A673 (cell line): Measurements from ENCODE around the gene ZNF668. TPM values are rescaled to one million over a fixed set of nuclear protein-coding genes. Genes with fewer than 3 reads are reported as not detected.

Experiments used
- BruUV-seq: library from RNA; stranded (reverse); fragments of 400-500 nt; replicated peaks from 2 replicates; lab custom pipeline; 2021; lab: Mats Ljungman, UMichigan
- CTCF ChIA-PET: fragments of 300-600 bp; sonication (Branson Sonifier 250); formaldehyde crosslinking; loops from one replicate; lab custom pipeline; 2022; ENCODE audit warnings: antibody characterized with exemption; lab: Charles Lee
- POLR2A ChIA-PET: fragments of 300-600 bp; sonication (Branson Sonifier 250); formaldehyde crosslinking; loops from one replicate; lab custom pipeline; 2022; ENCODE audit warnings: antibody characterized with exemption; ENCODE audit not compliant: low non-redundant PET; lab: Charles Lee
- DNase-seq: peaks from one replicate; pipeline ENCODE4 v3.0.0-alpha.2; 2015; ENCODE audit warnings: low spot score
- H3K27ac ChIP-seq: fragments of 200-600 bp; sonication (generic); 2 replicates; pipeline ENCODE4 v1.5.1; 2016; ENCODE audit warnings: mixed run types, low read depth, mild to moderate bottlenecking, mixed read lengths, antibody characterized with exemption, low read length; ENCODE audit not compliant: poor library complexity, severe bottlenecking
- H3K27me3 ChIP-seq: fragments of 200-600 bp; sonication (generic); replicated peaks from 2 replicates; pipeline ENCODE4 v1.6.1; 2017; ENCODE audit warnings: mixed run types, low read depth, mild to moderate bottlenecking, mixed read lengths, antibody characterized with exemption, low read length; ENCODE audit not compliant: insufficient read depth, poor library complexity
- H3K36me3 ChIP-seq: fragments of 200-600 bp; sonication (generic); 2 replicates; pipeline ENCODE4 v1.6.1; 2016; ENCODE audit warnings: mixed run types, mild to moderate bottlenecking, mixed read lengths, antibody characterized with exemption, low read length; ENCODE audit not compliant: insufficient read depth, poor library complexity, severe bottlenecking
- H3K4me1 ChIP-seq: fragments of 200-600 bp; sonication (generic); 2 replicates; pipeline ENCODE4 v1.6.1; 2017; ENCODE audit warnings: mixed run types, mild to moderate bottlenecking, mixed read lengths, antibody characterized with exemption, low read length; ENCODE audit not compliant: insufficient read depth, poor library complexity, severe bottlenecking
- H3K4me3 ChIP-seq: fragments of 200-600 bp; sonication (generic); 2 replicates; pipeline ENCODE4 v1.5.1; 2016; ENCODE audit warnings: low read depth, mixed run types, mild to moderate bottlenecking, mixed read lengths, low read length; ENCODE audit not compliant: poor library complexity, severe bottlenecking
- H3K9me3 ChIP-seq: fragments of 200-600 bp; sonication (generic); 2 replicates; pipeline ENCODE4 v1.6.1; 2016; ENCODE audit warnings: mixed run types, low read depth, mild to moderate bottlenecking, mixed read lengths, antibody characterized with exemption, low read length; ENCODE audit not compliant: poor library complexity, severe bottlenecking
- EZH2 ChIP-seq: fragments of 200-600 bp; sonication (generic); IDR thresholded peaks from 2 replicates; pipeline ENCODE4 v1.6.1; 2017; ENCODE audit warnings: borderline replicate concordance, low read depth, mild to moderate bottlenecking, mixed read lengths, antibody characterized with exemption, low read length; ENCODE audit not compliant: poor library complexity, severe bottlenecking
- intact Hi-C: fragments of 100-400 bp; cut with micrococcal nuclease; formaldehyde crosslinking; loops from one replicate; pipeline ENCODE4 v1.10.0; 2022; ENCODE audit not compliant: unreplicated experiment
- total RNA-seq: library from RNA; stranded (reverse); gene quantifications from 2 replicates; pipeline ENCODE4 v1.2.3, GENCODE V29; 2021
- TF ChIP-seq, protein P1 (sequence below): fragments of 300-800, 200-600 bp; sonication (generic); conservative IDR thresholded peaks from 2 replicates; pipeline ENCODE4 v1.5.1; 2017; ENCODE audit warnings: low read depth, mild to moderate bottlenecking, antibody characterized with exemption, low read length, moderate library complexity, mixed read lengths

The ZNF668 gene
- total RNA-seq, 1 experiment from 2014 or later: 19.8 TPM

- no TSS peak for BruUV-seq
- TF ChIP-seq, protein P1, sequence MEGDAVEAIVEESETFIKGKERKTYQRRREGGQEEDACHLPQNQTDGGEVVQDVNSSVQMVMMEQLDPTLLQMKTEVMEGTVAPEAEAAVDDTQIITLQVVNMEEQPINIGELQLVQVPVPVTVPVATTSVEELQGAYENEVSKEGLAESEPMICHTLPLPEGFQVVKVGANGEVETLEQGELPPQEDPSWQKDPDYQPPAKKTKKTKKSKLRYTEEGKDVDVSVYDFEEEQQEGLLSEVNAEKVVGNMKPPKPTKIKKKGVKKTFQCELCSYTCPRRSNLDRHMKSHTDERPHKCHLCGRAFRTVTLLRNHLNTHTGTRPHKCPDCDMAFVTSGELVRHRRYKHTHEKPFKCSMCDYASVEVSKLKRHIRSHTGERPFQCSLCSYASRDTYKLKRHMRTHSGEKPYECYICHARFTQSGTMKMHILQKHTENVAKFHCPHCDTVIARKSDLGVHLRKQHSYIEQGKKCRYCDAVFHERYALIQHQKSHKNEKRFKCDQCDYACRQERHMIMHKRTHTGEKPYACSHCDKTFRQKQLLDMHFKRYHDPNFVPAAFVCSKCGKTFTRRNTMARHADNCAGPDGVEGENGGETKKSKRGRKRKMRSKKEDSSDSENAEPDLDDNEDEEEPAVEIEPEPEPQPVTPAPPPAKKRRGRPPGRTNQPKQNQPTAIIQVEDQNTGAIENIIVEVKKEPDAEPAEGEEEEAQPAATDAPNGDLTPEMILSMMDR: no peak
- TF ChIP-seq EZH2: no peak
Measured at GRCh38 chr16:31052114-31052513, 21.9 kb downstream of the ZNF668 start.

DNA sequence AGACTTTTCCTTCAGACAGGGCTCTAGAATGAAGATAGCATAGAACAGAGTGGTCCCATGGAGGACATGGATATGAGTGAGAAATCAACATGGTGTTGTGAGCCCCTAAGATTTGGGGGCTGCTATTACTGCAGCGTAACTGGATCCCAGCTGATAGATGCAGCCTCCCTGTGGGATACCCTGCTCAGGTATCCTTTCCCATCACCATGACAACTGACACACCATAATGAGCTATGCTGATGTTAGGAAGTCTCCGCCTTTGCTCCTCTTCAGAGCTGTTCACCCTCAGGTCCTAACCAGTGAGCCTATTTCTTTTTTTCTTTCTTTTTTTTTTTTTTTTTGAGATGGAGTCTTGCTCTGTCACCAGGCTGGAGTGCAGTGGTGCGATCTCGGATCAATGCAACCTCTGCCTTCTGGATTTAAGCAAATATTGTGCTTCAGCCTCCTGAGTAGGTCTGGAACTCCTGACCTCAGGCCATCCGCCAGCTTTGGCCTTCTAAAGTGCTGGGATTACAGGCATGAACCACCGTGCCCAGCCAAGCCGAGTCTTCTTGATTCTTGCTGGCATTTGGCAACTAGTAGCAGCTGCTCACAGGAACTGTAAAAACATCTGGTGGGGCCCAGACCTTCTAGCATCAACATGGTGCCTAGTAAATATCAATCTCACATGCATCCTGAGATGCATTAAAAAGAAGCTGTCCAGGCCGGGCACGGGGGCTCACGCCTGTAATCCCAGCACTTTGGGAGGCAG, 23.6 kb downstream of the ZNF668 start:
- TF ChIP-seq EZH2: no peak
- TF ChIP-seq, protein P1: no peak
- Histone ChIP-seq H3K27me3 (no peaks in the 10 kb centered on the region), H3K27ac (no peak overlapping the region), H3K36me3 (no peaks in the 10 kb centered on the region), H3K9me3 (no peaks in the 10 kb centered on the region), H3K4me1 (no peaks in the 10 kb centered on the region), H3K4me3 (no peak overlapping the region)
- POLR2A ChIA-PET: interaction anchor here (0.5 kb wide), 1 partner anchor 51 kb away, joined by 3 read pairs; no protein-coding TSS in a partner anchor
- intact Hi-C loops: no loop called here
- DNase-seq: no peak
- no TSS peak for BruUV-seq
- CTCF ChIA-PET: no interaction called here

More at GRCh38 chr16:31052114-31052513, 21.9 kb downstream of the ZNF668 start:
- ChIA-PET CTCF (no interaction called here), POLR2A (no interaction called here)
- no peaks in the 10 kb centered on the region for H3K4me1 ChIP-seq
- no peaks in the 10 kb centered on the region for H3K9me3 ChIP-seq
- no peaks in the 10 kb centered on the region for H3K36me3 ChIP-seq
- no peak overlapping the region for H3K27ac ChIP-seq
- intact Hi-C loops: no loop called here
- H3K4me3 ChIP-seq: no peak overlapping the region
- H3K27me3 ChIP-seq: no peaks in the 10 kb centered on the region
- DNase-seq: no peak

- no peaks in the 10 kb centered on the region for H3K4me1 ChIP-seq
- no peaks in the 10 kb centered on the region for H3K27me3 ChIP-seq
- no peak for DNase-seq
- CTCF ChIA-PET: no interaction called here
- POLR2A ChIA-PET: no interaction called here
- H3K27ac ChIP-seq: no peak overlapping the region
- intact Hi-C loops: no loop called here
- no peaks in the 10 kb centered on the region for H3K9me3 ChIP-seq
- no peaks in the 10 kb centered on the region for H3K36me3 ChIP-seq
- no peak overlapping the region for H3K4me3 ChIP-seq
- BruUV-seq: no TSS peak
- TF ChIP-seq, protein P1: no peak
- TF ChIP-seq EZH2: no peak
Measured at GRCh38 chr16:31043898-31044481, 30.1 kb downstream of the ZNF668 start.
